Measurements from ENCODE around the gene RAB11A. TPM values are rescaled to one million over a fixed set of nuclear protein-coding genes. Genes with fewer than 3 reads are reported as not detected.

The RAB11A gene
- total RNA-seq, 4 donors from 2014 or later, result 25.5 to 322 (median 134) TPM

DNA sequence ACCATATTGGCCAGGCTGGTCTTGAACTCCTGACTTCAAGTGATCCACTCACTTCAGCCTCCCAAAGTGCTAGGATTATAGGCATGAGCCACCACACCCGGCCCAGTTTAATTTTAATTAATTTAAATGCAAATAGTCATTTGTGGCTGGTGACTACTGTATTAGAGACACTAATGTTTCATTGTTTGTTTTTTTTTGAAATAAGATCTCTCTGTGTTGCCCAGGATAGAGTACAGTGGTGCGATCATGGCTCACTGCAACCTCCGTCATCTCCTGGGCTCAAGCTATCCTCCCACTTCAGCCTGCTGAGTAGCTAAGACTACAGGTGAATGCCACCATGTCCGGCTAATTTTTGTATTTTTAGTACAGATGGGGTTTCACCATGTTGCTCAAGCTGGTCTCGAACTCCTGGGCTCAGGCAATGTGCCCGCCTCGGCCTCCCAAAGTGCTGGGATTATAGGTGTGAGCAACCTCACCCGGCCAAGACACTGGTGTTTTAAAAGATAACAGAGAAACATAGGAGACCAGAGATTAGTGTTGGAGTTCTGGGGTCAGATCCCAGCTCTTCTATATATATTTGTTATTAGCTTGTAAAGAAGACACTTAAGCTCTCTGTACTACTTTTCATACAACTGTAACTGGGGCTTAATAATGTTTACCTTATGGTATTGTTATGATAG is 34.5 kb upstream of the RAB11A start:
- 94 to 97% methylated on average over 3 to 8 of the region's 8 CpGs for WGBS, 2 donors (ENCODE audit: low coverage in 1 of 2)
- Histone ChIP-seq H3K27ac (peak overlapping the region in 2 of 4 donors; percentile 89 to 91), H3K9me3 (no peaks in the 10 kb centered on the region), H3K4me3 (no peak overlapping the region), H3K36me3 (no peaks in the 10 kb centered on the region), H3K4me1 (peaks cover 16 to 48% (median 29%) of the 10 kb centered on the region in 4 donors), H3K27me3 (no peaks in the 10 kb centered on the region)
- no peak for DNase-seq
- TF ChIP-seq CTCF (IDR thresholded peaks at IDR 0.05) (no peak), POLR2AphosphoS5 (IDR thresholded peaks at IDR 0.05) (no peak), EP300 (IDR thresholded peaks at IDR 0.05; ENCODE audit: low read depth) (no peak), POLR2A (IDR thresholded peaks at IDR 0.05) (no peak)
- intact Hi-C loops (cut with DNase I; ENCODE audit: low total_unique reads), result no loop called here
- in situ Hi-C loops (cut with MboI; ENCODE audit: low pct_ligation_motif_present in 1 of 4, low pct_unique_long_range_greater_than_20kb in 1 of 4, low sequenced_read_pairs in 3 of 4), result no loop called here

GRCh38 chr15:65835447-65835846 is 33.8 kb upstream of the RAB11A start:
- Histone ChIP-seq H3K9me3 (no peaks in the 10 kb centered on the region), H3K4me1 (peaks cover 16 to 41% (median 23%) of the 10 kb centered on the region in 4 donors), H3K27ac (peak overlapping the region in 2 of 4 donors; percentile 21 to 35), H3K36me3 (no peaks in the 10 kb centered on the region), H3K27me3 (no peaks in the 10 kb centered on the region), H3K4me3 (no peak overlapping the region)
- in situ Hi-C loops (cut with MboI; ENCODE audit: low pct_ligation_motif_present in 1 of 4, low pct_unique_long_range_greater_than_20kb in 1 of 4, low sequenced_read_pairs in 3 of 4) (no loop called here), intact Hi-C loops (cut with DNase I; ENCODE audit: low total_unique reads) (no loop called here)
- DNase-seq, result no peak
- TF ChIP-seq POLR2A (IDR thresholded peaks at IDR 0.05) (no peak), POLR2AphosphoS5 (IDR thresholded peaks at IDR 0.05) (peak in 2 of 3 donors; percentile 21 to 42)
- 62 to 70% methylated on average over 4 of the region's 4 CpGs for WGBS, 2 donors (ENCODE audit: low coverage in 1 of 2)

- no peak for DNase-seq
- Histone ChIP-seq H3K27me3 (no peaks in the 10 kb centered on the region), H3K4me3 (no peak overlapping the region), H3K9me3 (no peaks in the 10 kb centered on the region), H3K27ac (no peak overlapping the region), H3K36me3 (no peaks in the 10 kb centered on the region), H3K4me1 (peaks cover 16 to 37% (median 21%) of the 10 kb centered on the region in 4 donors)
- 84% methylated on average over 4 of the region's 4 CpGs; no CpG with 5 or more reads in 1 of the 2 donors for WGBS, 2 donors (ENCODE audit: low coverage in 1 of 2)
- TF ChIP-seq POLR2AphosphoS5 (IDR thresholded peaks at IDR 0.05) (no peak), EP300 (IDR thresholded peaks at IDR 0.05; ENCODE audit: low read depth) (no peak), CTCF (IDR thresholded peaks at IDR 0.05) (no peak), POLR2A (IDR thresholded peaks at IDR 0.05) (no peak)
- in situ Hi-C loops (cut with MboI; ENCODE audit: low pct_ligation_motif_present in 1 of 4, low pct_unique_long_range_greater_than_20kb in 1 of 4, low sequenced_read_pairs in 3 of 4) (no loop called here), intact Hi-C loops (cut with DNase I; ENCODE audit: low total_unique reads) (no loop called here)
Measured at GRCh38 chr15:65836665-65837064, 32.6 kb upstream of the RAB11A start.

DNA sequence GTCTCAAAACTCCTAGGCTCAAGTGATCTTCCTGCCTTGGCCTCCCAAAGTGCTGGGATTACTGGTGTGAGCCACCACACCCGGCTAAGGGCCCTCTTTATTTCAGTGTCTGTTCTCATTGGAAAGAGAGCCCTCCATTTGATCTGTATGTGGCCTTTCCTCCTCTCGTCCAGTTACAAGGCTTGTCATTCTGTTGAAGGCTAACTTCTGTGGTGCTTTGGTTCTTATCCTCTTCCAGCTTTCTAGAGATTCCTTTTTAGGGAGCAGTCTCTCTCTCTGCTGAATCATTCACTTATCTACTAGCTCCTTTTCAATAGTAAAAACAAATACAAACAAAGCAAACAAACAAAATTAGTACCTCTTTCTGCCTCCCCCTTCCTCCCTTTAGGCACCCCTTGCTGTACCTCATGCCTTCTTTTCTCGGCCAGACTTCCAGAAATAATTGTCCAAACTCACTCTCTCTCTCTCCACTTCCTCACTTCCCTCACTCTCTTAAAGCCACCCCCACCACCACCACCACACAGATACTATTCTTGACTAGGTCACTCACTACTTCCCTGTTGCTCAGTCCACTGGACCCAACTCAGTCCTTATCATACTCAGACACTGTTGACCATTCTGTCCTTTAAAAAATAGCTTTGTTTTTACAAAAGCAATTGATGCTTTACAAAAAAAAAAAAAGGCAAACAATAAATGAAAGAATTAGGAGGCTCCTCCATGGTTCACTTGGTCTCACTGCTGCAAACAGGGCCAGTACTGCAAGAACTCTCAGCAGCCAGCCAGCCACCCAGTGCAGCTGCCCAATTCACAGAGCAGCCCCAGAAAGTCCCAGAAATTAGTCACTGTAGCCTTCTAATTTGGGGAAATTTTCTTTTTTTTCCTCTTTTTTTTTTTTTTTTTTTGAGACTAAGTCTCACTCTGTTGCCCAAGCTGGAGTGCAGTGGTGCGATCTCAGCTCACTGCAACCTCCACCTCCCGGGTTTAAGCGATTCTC is 31.7 kb upstream of the RAB11A start:
- intact Hi-C loops (cut with DNase I; ENCODE audit: low total_unique reads), result no loop called here
- DNase-seq, result no peak
- 68 to 84% methylated on average over 6 of the region's 6 CpGs for WGBS, 2 donors (ENCODE audit: low coverage in 1 of 2)
- TF ChIP-seq EP300 (IDR thresholded peaks at IDR 0.05; ENCODE audit: low read depth), result no peak
- no peak for TF ChIP-seq CTCF (IDR thresholded peaks at IDR 0.05)
- TF ChIP-seq POLR2A (IDR thresholded peaks at IDR 0.05), result no peak
- TF ChIP-seq POLR2AphosphoS5 (IDR thresholded peaks at IDR 0.05), result no peak
- in situ Hi-C loops (cut with MboI; ENCODE audit: low pct_ligation_motif_present in 1 of 4, low pct_unique_long_range_greater_than_20kb in 1 of 4, low sequenced_read_pairs in 3 of 4), result no loop called here
- no peaks in the 10 kb centered on the region for H3K36me3 ChIP-seq
- H3K27me3 ChIP-seq, result no peaks in the 10 kb centered on the region
- H3K4me3 ChIP-seq, result no peak overlapping the region
- no peak overlapping the region for H3K27ac ChIP-seq
- peaks cover 14 to 28% (median 15%) of the 10 kb centered on the region in 4 donors for H3K4me1 ChIP-seq
- H3K9me3 ChIP-seq, result no peaks in the 10 kb centered on the region

All from transverse colon (tissue), 4 donors.